Glomerular visceral epithelial cell (primary cell): ENCODE results near the gene PHF23.

Source experiments
- DNase-seq: peaks from one replicate; pipeline ENCODE4 v3.0.0-alpha.2; 2016; ENCODE audit errors: extremely low spot score

The PHF23 gene

GRCh38 chr17:7203391-7203790 lies 35.9 kb downstream of the PHF23 start:
- no peak for DNase-seq

GRCh38 chr17:7196651-7197401 lies 42.4 kb downstream of the PHF23 start:
- DNase-seq, result no peak

- no peak for DNase-seq
Observed at GRCh38 chr17:7195971-7196370, 43.3 kb downstream of the PHF23 start.

GRCh38 chr17:7192271-7192937 lies 46.9 kb downstream of the PHF23 start:
- no peak for DNase-seq

- no peak for DNase-seq
Observed at GRCh38 chr17:7191571-7192270, 47.5 kb downstream of the PHF23 start.

GRCh38 chr17:7191069-7191468 lies 48.2 kb downstream of the PHF23 start:
- DNase-seq, result no peak

GRCh38 chr17:7190276-7190917 lies 48.9 kb downstream of the PHF23 start:
- no peak for DNase-seq

GRCh38 chr17:7186241-7186640 lies 53.0 kb downstream of the PHF23 start:
- no peak for DNase-seq
